ENCODE measurements around the gene ISY1.
"Not testable (repeated sequence)": the region's sequence is repeated elsewhere in the genome, so short reads cannot be mapped to it uniquely, and the experiment has no call there.

Gene ISY1

DNA sequence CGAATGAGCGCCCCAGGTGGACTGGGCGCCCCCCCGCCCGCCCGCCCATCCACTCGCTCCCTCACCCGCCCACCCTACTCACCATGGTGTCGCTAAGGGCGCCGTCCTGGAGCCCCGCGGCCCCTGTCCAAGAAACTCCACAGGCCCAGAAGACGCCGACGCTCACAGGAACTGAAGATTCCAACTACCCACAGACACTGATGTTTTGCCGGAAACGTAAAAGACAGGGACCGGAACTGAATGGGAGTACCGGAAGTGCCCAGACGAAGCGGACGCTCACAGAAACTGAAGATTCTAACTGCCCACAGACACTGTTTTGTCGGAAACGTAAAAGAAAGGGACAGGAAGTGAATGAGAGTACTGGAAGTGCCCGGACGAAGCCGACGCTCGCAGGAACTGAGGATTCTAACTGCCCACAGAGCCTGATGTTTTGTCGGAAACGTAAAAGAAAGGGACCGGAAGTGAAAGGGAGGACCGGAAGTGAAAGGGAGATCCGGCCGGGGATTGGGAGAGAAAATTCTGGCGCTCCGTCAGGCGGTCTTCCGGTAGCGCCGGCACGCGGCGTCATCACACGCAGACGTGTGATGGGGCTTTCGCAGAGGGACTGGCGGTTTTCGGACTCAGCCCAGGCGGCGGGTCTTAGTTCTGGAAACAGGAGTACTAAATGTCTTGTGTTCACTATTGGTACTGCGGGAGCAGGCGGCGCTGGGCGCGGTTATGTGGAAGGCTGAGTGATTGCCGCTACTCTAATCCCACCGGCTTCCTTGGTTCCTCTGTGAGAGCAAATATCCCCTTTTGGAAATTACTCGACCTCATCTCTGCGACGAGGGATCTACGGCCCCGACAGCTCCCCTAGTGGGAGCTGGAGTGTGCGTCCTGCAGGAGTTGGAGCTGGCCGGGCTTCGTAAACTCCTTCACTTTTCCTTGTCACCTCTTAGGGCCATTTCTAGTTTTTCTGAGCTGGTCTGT is at the start of gene ISY1:
ISY1 (minus strand) TSS at position 173 of the 969 bp plus-strand sequence; CDS start at position 85, 88 bp downstream.
- DNase-seq, result peak; percentile 94

DNA sequence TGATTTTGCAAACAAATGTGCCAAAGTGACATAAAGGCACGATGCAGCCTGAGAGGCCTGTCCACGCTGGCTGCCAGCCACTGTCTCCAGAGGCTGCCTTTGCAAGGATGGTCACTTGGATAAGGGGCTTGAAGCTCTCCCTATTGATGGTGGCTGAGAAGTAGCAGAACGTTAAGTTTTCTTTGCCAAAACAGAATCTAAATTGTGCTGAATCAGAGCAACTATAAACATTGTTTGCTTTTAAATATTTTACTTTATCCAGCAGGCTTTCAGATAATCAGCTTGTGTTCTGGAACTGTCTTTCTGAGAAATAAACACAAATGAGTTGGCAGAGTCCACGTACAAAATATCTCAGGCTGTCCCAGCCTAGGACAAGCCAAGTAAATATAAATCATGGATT is 46.6 kb upstream of the ISY1 start:
- no peak for DNase-seq

DNA sequence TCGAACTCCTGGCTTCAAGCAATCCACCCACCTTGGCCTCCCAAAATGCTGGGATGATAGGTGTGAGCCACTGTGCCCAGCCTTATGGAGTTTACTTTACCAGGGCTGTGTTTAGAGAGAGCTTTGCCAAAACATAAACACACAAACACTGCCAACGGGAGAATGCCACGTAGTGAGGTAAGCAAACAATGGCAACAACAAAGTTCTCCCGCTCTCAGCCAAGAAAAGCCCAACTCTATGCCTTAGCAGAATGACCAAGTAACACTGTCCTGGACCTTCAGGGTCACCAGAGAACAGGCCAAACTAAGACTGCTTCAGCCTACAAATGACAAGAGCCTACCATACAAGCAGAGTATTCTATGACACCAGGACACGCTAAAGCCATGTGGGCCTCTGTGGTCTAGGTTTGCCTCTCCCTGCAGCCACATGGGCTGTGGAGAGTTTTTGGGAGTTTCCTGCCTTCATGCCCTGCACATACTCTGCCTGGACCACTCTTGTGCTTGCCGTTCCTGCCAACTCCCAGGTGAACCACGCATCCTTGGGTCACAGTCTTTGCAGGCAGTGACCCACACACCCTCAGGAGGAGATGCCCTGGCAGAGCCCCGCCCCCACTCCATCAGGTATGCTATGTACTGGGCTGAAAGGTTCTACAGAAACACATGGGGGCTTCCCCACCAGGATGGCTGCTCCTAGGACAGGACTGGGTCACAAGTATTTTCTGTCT is 44.4 kb upstream of the ISY1 start:
- DNase-seq, result no peak

DNA sequence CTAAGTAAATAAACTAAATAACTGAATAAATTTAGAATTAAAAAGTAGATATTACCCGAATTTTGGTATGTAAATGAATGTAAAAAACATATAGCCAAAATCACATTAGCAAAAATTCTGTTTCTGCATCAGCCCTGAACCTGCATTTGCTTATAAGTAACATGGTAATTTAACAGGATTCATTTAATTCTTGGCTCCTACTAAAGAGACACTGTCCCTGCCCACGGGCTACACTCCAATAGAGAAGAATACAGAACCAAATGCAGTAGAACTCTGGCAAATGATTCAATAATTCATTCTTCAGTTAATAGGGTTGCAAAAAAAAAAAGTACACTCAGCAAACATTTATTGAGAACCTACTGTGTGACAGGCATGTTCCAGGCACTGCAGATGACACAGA is 43.6 kb upstream of the ISY1 start:
- no peak for DNase-seq

DNA sequence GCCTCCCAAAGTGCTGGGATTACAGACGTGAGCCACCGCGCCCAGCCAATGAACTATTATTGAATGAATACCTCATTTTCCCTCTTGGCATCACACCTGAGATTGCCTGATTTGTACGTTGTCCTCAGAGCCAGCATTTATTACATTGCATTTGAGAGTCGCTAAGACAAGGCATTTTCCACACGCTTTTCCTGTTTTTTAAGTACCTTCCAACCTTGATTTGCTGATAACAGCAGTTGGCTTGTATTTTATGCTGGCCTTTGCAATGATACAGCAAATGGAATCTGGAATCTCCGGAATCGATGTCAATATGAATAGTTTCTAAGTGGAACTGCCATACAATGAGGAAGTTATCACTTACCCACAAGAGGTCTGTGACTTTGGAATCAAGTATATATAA is 38.5 kb upstream of the ISY1 start:
- no peak for DNase-seq

DNA sequence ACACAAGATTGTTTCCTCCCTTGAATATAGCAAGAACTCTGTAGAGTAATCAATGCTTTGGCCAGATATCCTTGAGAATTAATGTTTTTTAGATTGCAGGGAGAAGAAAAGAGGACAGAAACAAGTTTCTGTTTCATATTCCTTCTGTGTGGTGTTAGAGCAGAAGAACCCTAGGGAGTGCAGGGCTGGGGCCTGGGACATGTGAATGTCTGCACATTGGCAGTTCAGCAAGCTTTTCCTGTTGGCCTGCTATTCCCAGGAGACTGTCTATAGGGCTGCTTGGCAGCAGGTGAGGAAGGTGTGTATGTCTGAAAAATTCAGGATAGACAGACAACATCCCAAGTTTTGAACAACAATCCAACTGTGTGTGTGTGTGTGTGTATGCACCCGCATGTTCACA is 36.5 kb upstream of the ISY1 start:
- DNase-seq, result no peak

- DNase-seq, result no peak
Observed at GRCh38 chr3:129196601-129197000, 35.7 kb upstream of the ISY1 start.

- DNase-seq, result no peak
Observed at GRCh38 chr3:129195731-129196256, 34.9 kb upstream of the ISY1 start.

- not testable (repeated sequence) for DNase-seq
Observed at GRCh38 chr3:129189793-129190192, 28.9 kb upstream of the ISY1 start.

DNA sequence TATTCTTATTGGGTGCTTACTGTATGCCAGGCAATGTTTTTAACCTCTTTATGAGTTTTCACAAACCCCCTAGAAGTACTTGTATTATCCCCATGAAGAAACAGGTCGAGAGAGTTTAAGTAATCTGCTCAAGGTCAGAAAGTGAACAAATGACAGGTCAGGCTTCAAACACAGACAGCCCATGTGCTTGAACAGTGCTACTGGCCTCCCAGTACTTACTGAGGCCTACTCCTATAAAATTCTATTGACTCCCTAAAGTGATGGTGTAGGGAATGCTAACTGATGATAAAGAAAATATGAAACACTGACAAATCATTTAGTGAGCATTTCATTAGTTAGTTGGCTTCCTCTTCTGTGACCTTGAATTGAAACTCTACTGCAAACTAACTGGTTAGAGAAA is 27.0 kb upstream of the ISY1 start:
- no peak for DNase-seq

DNA sequence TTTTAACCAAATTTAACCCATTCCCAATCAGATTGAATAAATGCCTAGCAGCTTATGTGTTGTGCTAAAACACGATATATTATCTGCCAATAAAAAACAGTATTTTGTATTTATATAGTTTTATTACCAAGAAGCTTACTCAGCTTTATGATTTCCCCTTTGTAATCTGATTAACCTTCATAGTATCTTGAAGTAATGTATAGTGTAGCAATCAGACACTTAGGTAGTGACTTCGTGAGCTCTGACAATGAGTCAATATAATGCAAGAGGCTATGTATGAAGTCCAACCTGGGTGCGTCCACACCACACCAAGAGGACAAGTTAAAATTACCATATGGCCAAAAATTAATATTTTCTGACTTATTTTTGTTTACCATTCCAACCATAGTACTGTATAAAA is 24.9 kb upstream of the ISY1 start:
- DNase-seq, result no peak

DNA sequence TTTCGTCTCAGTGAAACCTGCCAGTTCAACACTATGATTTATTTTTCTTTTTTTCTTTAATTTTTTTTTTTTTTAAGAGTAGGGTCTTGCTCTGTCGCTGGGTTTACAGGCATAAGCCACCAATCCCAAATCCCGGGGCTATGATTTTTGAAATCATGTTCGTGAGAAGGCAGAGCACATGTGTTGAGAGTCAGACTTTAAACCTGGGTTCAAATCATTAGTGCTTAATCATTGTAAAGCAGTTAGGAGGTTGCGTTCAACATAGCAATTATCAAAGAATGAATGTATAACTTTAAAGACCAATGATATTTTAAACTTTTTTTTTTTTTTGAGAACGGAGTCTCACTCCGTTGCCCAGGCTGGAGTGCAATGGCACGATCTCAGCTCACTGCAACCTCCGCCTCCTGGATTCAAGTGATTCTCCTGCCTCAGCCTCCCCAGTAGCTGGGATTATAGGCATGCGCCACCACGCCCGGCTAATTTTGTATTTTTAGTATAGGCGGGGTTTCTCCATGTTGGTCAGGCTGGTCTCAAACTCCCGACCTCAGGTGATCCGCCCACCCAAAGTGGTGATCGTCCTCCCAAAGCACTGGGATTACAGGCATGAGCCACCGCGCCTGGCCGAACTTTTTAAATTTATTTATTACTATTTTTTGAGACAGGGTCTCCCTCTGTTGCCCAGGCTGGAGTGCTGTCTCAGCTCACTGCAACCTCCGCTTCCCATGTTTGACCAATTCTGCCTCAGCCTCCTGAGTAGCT is 24.1 kb upstream of the ISY1 start:
- not testable (repeated sequence) for DNase-seq

DNA sequence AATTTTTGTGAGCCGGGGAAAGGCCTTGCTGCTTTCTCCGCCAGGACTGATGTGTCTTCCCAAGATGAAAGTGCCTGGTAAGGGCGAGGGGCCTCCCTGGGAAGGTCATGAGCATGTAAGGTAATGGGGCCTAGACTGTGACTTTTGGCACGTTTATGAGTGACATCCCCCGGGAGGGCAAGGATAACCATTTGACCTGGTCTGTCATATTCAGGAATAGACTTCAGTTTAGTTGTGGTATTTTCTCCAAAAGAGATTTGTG is 23.5 kb upstream of the ISY1 start:
- no peak for DNase-seq

GRCh38 chr3:129183569-129184395 is 22.9 kb upstream of the ISY1 start, which contains the start of gene CNBP:
Gene CNBP, minus strand, starts transcription at chr3:129183896. Its CDS starts 12,139 bp downstream, at chr3:129171757.
- peak; percentile 96 for DNase-seq

DNA sequence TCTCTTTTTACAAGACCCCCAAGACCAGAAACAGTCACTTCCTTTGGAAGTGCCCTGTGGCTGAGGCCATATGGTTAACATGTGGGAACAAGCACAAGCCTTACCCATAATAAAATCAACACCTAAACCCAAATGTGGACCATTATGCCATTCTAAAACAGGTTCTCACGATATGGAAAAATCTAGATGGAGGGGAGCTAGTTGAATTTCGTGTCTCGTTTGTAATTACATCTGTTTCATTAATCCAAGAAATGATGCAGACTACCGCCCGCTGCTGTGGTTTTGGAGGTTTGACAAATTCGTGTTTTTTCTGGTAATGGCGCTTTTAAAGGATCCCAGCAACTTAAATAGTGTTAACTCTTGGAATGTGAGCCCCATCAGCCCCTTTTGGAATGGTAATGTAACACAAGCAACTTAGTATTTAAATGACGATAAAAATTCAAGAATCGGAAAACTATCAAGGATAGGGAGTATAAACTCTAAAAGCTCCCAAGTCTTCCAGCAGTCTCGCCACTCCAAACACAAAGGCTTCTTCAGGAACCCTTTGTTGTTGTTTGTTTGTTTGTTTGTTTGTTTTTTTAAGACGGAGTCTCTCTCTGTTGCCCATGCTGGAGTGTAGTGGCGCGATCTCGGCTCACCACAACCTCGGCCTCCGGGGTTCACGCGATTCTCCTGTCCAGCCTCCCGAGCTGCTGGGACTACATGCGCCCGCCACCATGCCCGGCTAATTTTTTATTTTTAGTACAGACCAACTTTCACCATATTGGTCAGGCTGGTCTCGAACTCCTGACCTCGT is 21.7 kb upstream of the ISY1 start:
- DNase-seq, result peak; percentile 66

- DNase-seq, result no peak
Observed at GRCh38 chr3:129181819-129182218, 21.0 kb upstream of the ISY1 start.

DNA sequence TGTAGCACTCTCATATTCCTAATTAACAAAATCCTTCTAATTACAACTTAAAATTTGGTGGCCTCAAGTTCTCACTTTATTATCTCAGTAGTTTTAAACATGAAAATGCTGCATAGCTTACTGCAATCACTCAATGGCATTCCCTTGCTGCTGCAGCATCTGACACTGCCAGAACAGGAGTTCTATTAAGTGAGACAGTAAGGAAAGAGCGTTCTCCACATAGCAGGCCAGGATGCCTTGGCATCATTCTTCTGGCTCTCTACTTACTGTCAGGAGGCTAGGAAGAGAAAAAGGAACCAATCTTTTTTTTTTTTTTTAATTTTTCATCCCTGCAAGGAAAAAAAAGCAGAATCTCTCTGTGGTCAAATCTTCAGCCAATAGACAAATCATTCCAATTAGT is 19.6 kb upstream of the ISY1 start:
- DNase-seq, result no peak

DNA sequence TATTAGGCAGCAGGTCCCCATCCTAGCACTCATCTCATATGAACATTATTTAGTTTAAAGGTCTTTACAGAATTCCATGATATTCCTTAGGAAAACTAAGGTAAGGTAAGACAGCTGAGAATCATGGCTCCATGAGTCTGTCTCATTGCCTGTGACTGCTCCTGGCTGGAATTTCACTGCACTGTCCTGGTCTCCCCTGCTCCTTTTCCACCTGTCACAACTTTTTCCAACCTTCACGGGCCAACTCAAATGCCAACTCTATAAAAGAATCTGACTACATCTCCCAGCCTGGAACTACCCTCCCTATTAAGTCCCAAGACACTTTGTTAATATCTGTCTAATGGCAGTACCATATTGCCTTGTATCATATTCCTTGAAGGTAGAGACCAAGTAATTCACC is 15.2 kb upstream of the ISY1 start:
- no peak for DNase-seq

DNA sequence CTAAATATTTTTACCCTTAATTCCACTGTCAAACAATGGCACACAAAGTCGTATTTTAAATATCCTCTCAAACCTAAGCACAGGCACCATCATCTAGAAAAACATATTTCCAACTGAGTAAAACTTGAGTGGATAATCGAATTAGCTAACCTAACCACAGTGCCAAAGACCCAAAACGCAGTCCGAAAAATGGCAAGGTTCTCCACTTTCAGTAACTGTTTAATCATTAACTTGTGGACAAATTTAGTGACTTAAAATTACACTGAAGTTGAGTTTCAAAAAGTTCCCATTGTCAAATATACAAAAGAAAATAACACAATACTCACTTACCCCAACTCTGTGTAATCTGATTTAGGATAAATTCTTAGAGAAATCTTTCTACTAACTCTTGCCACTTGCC is 12.9 kb upstream of the ISY1 start:
- no peak for DNase-seq

DNA sequence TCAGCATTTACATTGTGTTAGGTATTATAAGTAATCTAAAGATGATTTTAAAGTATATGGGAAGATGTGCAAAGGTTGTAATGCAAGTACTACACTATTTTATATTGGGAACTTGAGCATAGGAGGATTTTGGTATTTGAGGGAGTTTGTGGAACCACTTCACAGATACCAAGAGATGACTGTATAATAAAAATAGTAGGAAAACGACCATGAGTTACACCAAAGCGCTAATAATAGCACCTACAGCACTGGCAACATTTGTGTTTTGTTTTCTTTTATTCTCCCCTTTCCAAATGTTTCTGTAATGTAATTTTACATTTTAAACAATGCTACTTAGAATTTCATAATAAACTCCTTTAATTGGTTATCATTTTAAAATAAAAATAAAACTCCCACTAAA is 12.3 kb upstream of the ISY1 start:
- DNase-seq, result no peak

GRCh38 chr3:129166579-129167332 is 5.9 kb upstream of the ISY1 start:
- DNase-seq, result no peak
